Ishikawa (cell line): ENCODE results near the gene NHS.

ENCODE experiments used
- EGR1 ChIP-seq: IDR thresholded peaks from 2 replicates; pipeline ENCODE4 v1.6.1; 2012
- EP300 ChIP-seq: IDR thresholded peaks from 2 replicates; pipeline ENCODE4 v1.6.1; 2012; ENCODE audit warnings: borderline replicate concordance
- FOXM1 ChIP-seq: IDR thresholded peaks from 2 replicates; pipeline ENCODE4 v1.6.1; 2012; ENCODE audit warnings: low read depth, borderline replicate concordance
- MAX ChIP-seq: IDR thresholded peaks from 2 replicates; pipeline ENCODE4 v1.6.1; 2012
- TCF12 ChIP-seq: IDR thresholded peaks from 2 replicates; pipeline ENCODE4 v1.6.1; 2012; ENCODE audit warnings: low read depth
- TEAD4 ChIP-seq: IDR thresholded peaks from 2 replicates; pipeline ENCODE4 v1.6.1; 2012

GRCh38 chrX:17597836-17598439 is 222.9 kb downstream of the NHS start:
- TF ChIP-seq TCF12 (no peak), EP300 (no peak), TEAD4 (no peak), EGR1 (no peak), FOXM1 (no peak), MAX (no peak)
